Stimulated activated CD4-positive, alpha-beta T cell treated with anti-CD3 and anti-CD28 coated beads, Interleukin-15, amount 100 ng/mL, for 48 hours (primary cell): ENCODE measurements around the gene RNASEH1.
"Not testable (repeated sequence)": the region's sequence is repeated elsewhere in the genome, so short reads cannot be mapped to it uniquely, and the experiment has no call there.

ENCODE experiments used
- DNase-seq, 2 donors: peaks; one replicate each; pipeline ENCODE4 v3.0.0-alpha.2; 2020; ENCODE audit warnings: low read depth in 2 of 2

The RNASEH1 gene

GRCh38 chr2:3519255-3520205 is 38.6 kb downstream of the RNASEH1 start, which contains the start of gene ADI1:
Gene ADI1 (minus strand): TSS chr2:3519531. CDS start chr2:3519487, 44 bp downstream.
- peak; percentile 73 to 79 for DNase-seq

DNA sequence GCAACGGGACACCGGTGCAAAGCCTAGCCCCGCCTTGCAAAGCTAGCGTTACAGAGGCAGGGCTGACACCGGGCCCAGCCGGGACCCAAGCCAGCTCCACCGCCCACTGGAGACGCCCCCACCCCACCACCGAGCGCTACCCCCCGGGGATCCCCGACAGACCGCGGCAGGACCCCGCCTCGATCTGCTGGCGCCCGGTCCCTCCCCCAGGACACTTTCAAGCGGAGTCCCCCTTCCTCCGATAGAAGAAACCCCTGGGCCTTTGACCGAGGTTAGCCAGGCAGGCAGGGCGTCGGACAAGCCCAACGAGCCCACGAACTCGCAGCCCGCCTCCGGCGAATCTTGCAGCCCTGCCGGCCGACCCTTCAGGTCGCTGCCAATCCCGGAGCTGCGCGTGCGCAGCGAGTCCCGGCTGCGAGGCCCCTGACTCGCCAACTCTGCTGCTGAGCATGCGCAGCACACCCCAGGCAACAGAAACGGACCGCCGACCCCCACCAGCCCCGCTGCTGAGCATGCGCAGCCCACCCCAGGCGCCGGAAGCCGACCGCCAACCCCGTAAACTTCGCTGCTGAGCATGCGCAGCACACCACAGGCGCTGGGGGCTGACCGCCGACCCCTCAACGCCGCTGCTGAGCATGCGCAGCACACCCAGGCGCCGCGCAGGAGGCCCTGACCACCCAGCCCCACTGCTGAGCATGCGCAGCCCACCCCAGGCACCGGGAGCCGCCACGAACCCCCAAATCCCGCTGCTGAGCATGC is 39.5 kb downstream of the RNASEH1 start:
- peak; percentile 95 to 97 for DNase-seq

- DNase-seq: no peak
These were observed 40.1 kb downstream of the RNASEH1 start for GRCh38 chr2:3517948-3518495.

GRCh38 chr2:3516831-3517230 is 41.3 kb downstream of the RNASEH1 start:
- no peak for DNase-seq

DNA sequence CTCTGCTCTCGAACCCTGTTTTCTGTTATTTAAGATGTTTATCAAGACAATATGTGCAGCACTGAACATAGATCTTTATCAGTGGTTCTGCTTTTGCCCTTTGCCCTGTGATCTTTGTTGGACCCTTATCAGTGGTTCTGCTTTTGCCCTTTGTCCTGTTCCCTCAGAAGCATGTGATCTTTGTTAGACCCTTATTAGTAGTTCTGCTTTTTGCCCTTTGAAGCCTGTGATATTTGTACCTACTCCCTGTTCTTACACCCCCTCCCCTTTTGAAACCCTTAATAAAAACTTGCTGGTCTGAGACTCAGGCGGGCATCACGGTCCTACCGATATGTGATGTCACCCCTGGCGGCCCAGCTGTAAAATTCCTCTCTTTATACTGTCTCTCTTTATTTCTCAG is 42.7 kb downstream of the RNASEH1 start:
- DNase-seq: not testable (repeated sequence)

GRCh38 chr2:3513026-3513810 is 44.9 kb downstream of the RNASEH1 start:
- no peak for DNase-seq

GRCh38 chr2:3512086-3512485 is 46.0 kb downstream of the RNASEH1 start:
- DNase-seq: no peak

- DNase-seq: no peak
These were observed 52.4 kb downstream of the RNASEH1 start for GRCh38 chr2:3505771-3506170.

- no peak for DNase-seq
These were observed 53.4 kb downstream of the RNASEH1 start for GRCh38 chr2:3504741-3505140.

DNA sequence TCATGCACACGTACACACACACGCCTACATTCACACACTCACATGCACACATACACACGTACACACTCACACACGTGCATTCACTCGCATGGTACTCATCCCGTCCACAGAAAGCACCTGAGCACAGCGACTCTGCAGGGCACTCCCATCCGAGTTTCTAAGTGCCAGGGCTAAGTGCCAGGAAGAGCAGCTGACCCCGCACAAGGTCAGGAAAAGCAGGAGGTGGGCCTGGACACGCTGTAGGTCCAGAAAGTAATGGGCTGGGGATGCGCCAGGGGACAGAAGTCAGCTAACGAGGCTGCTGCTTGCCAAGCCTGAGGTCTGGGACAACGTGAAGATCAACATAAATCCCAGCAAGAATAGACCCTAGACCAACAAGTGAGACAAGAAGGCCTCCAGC is 54.6 kb downstream of the RNASEH1 start:
- no peak for DNase-seq

- no peak for DNase-seq
These were observed 55.1 kb downstream of the RNASEH1 start for GRCh38 chr2:3503046-3503445.

- no peak for DNase-seq
These were observed 57.7 kb downstream of the RNASEH1 start for GRCh38 chr2:3500326-3500899.

- DNase-seq: no peak
These were observed 59.2 kb downstream of the RNASEH1 start for GRCh38 chr2:3498783-3499394.

GRCh38 chr2:3496708-3497080 is 61.4 kb downstream of the RNASEH1 start:
- DNase-seq: not testable (repeated sequence)
